Ovary (tissue), 9 donors: ENCODE measurements around the gene CHRD. TPM values are rescaled to one million over a fixed set of nuclear protein-coding genes. Genes with fewer than 3 reads are reported as not detected.
"Not testable (repeated sequence)": the region's sequence is repeated elsewhere in the genome, so short reads cannot be mapped to it uniquely, and the experiment has no call there.

Experiments used
- DNase-seq, 5 donors: peaks; one replicate each; pipeline ENCODE4 v3.0.0-alpha.2; 2019 to 2020
- H3K27ac ChIP-seq, 2 donors: fragments of 200-600 bp; one replicate each; pipeline versions ENCODE4 v1.5.1 to v1.8.0; 2019 to 2022
- H3K27me3 ChIP-seq: fragments of 200-600 bp; one replicate; pipeline ENCODE4 v1.8.0; 2022
- H3K36me3 ChIP-seq: fragments of 200-600 bp; sonication (generic); one replicate; pipeline ENCODE4 v1.5.1; 2019
- H3K4me1 ChIP-seq: one replicate; pipeline ENCODE4 v1.8.1; 2013; ENCODE audit warnings: mild to moderate bottlenecking, moderate library complexity; ENCODE audit not compliant: insufficient read depth
- H3K4me3 ChIP-seq: fragments of 200-600 bp; sonication (generic); one replicate; pipeline ENCODE4 v1.5.1; 2017
- H3K9me3 ChIP-seq, 2 donors: fragments of 200-600 bp in 1 of 2; sonication (generic) in 1 of 2; one replicate each; pipeline versions ENCODE4 v1.5.1 to v1.8.1; 2013 to 2019; ENCODE audit warnings: mild to moderate bottlenecking in 1 of 2, moderate library complexity in 1 of 2
- CTCF ChIP-seq, 3 donors: fragments of 450-650 bp in 2 of 3; fragments of 200-600 bp in 1 of 3; IDR thresholded peaks; one replicate each; pipeline versions ENCODE4 v1.5.1 to v1.8.0; 2016 to 2022; ENCODE audit warnings: antibody characterized with exemption in 3 of 3, mild to moderate bottlenecking in 1 of 3
- EP300 ChIP-seq: sonication (generic); formaldehyde crosslinking; IDR thresholded peaks from one replicate; pipeline ENCODE4 v1.6.1; 2017; ENCODE audit warnings: antibody characterized with exemption
- POLR2A ChIP-seq: fragments of 450-650 bp; IDR thresholded peaks from one replicate; pipeline ENCODE4 v1.6.1; 2017; ENCODE audit warnings: antibody characterized with exemption, mild to moderate bottlenecking, moderate library complexity
- WGBS, 3 donors: extraction: QIAGEN DNeasy Blood & Tissue Kit in 1 of 3; methylation state at CpG; one replicate each; pipeline versions ENCODE4 v1.1.5 to v1.1.7; 2013 to 2017; 5-methylcytosine and 5-hydroxymethylcytosine counted together
- intact Hi-C, 4 donors: fragments of 100-400 bp; cut with DNase I; formaldehyde crosslinking; loops; one replicate each; pipeline versions ENCODE4 v1.11.0 to v1.15.1; 2022 to 2023
- polyA plus RNA-seq, 2 donors: library from polyadenylated mRNA; stranded (reverse); fragments of 200-250 nt in 1 of 2; fragments of 350-450 nt in 1 of 2; fragmentation: Illumina TruSeq in 1 of 2; extraction: RNeasy Lipid Tissue Mini Kit (QIAGEN cat#74804) in 1 of 2; gene quantifications; one replicate each; pipeline ENCODE4 v1.2.3, GENCODE V29; 2013 to 2014
- total RNA-seq, 7 donors: library from RNA; depleted of rRNA in 2 of 7; stranded (reverse); fragments of >200 nt in 2 of 7; fragmentation: NEBNext Ultra II Directional in 3 of 7; extraction: Animal tissue kit (Norgen Biotek cat#: 25700) in 3 of 7; gene quantifications; one replicate each; pipeline versions ENCODE4 v1.1.0 to v1.2.4, GENCODE V29; 2016 to 2023
- donor health status: DM: no; HTN: no; CAD: no; lungs with moderate emphysema.
- donor health status: DM: no; HTN: no; CAD: no.
- donor health status: Bipolar disorder and iron deficiency.
- donor health status: DM: yes; HTN: yes; CAD: no.
- donor health status: DM: no; HTN: no; CAD: no.
- donor health status: DM: yes; HTN: yes; CAD: no.

The CHRD gene
- total and polyA plus RNA-seq, 9 donors, result 3.1 to 37.3 (median 20.5) TPM

GRCh38 chr3:184430940-184431339 is 51.1 kb downstream of the CHRD start:
- 88 to 91% (median 90%) methylated on average over 2 of the region's 2 CpGs for whole genome bisulfite sequencing, 3 donors
- TF ChIP-seq CTCF (IDR thresholded peaks at IDR 0.05), result no peak
- no peak for TF ChIP-seq POLR2A
- TF ChIP-seq EP300, result no peak
- intact Hi-C loops, result no loop called here
- no peak overlapping the region for H3K27ac ChIP-seq
- peaks cover 1% of the 10 kb centered on the region for H3K4me1 ChIP-seq
- H3K36me3 ChIP-seq, result no peaks in the 10 kb centered on the region
- H3K9me3 ChIP-seq, result no peaks in the 10 kb centered on the region
- DNase-seq, result no peak
- no peak overlapping the region for H3K4me3 ChIP-seq
- no peaks in the 10 kb centered on the region for H3K27me3 ChIP-seq

GRCh38 chr3:184433178-184433577 is 53.3 kb downstream of the CHRD start:
- H3K4me3 ChIP-seq, H3K36me3 ChIP-seq, H3K9me3 ChIP-seq, H3K27ac ChIP-seq, intact Hi-C loops, H3K27me3 ChIP-seq, DNase-seq, H3K4me1 ChIP-seq: not testable (repeated sequence)
- WGBS, 3 donors, result 53 to 63% (median 55%) methylated on average over 2 of the region's 2 CpGs

- Histone ChIP-seq H3K4me3 (no peak overlapping the region), H3K27me3 (no peaks in the 10 kb centered on the region), H3K27ac (no peak overlapping the region), H3K36me3 (no peaks in the 10 kb centered on the region), H3K4me1 (no peaks in the 10 kb centered on the region), H3K9me3 (peaks cover 0 to 3% of the 10 kb centered on the region in 2 donors)
- 63 to 76% (median 70%) methylated on average over 7 of the region's 7 CpGs for whole genome bisulfite sequencing, 3 donors
- DNase-seq, result no peak
- intact Hi-C loops, result no loop called here
- TF ChIP-seq POLR2A, result no peak
- TF ChIP-seq EP300, result no peak
- TF ChIP-seq CTCF (IDR thresholded peaks at IDR 0.05), result no peak
Observed at GRCh38 chr3:184439096-184439495, 59.2 kb downstream of the CHRD start.

Other genes with a start within 250 kb of the CHRD start
- 10 to 100 TPM; 18.6 to 31.9 (median 28.7) TPM for gene EIF2B5, start 244.7 kb upstream of the CHRD start, total RNA-seq
- gene EIF2B5, start 244.7 kb upstream of the CHRD start, polyA plus RNA-seq, result 10 to 100 TPM; 26.2 to 42.4 TPM
- gene DVL3, start 224.7 kb upstream of the CHRD start, total RNA-seq, result 10 to 100 TPM; 30.2 to 93.8 (median 74.8) TPM
- 10 to 100 TPM; 40.8 to 48.1 TPM for gene DVL3, start 224.7 kb upstream of the CHRD start, polyA plus RNA-seq
- 100 to 1,000 TPM; 107 to 281 (median 252) TPM for gene AP2M1, start 205.2 kb upstream of the CHRD start, total RNA-seq
- 100 to 1,000 TPM; 236 to 371 TPM for gene AP2M1, start 205.2 kb upstream of the CHRD start, polyA plus RNA-seq
- 10 to 100 TPM; 56.6 to 82.0 (median 61.7) TPM for gene ABCF3, start 193.9 kb upstream of the CHRD start, total RNA-seq
- 10 to 100 TPM; 30.2 to 42.8 TPM for gene ABCF3, start 193.9 kb upstream of the CHRD start, polyA plus RNA-seq
- 1 to 10 TPM in 1 of 7 donors, under 1 TPM in 5, not detected in 1; 0.24 to 5.9 (median 0.64) TPM for gene VWA5B2, start 150.5 kb upstream of the CHRD start, total RNA-seq
- gene VWA5B2, start 150.5 kb upstream of the CHRD start, polyA plus RNA-seq, result under 1 TPM; 0.15 to 0.36 TPM
- gene ALG3, start 131.1 kb upstream of the CHRD start, total RNA-seq, result 10 to 100 TPM; 20.0 to 42.0 (median 23.0) TPM
- 10 to 100 TPM; 17.8 to 25.4 TPM for gene ALG3, start 131.1 kb upstream of the CHRD start, polyA plus RNA-seq
- gene EEF1AKMT4, start 130.4 kb upstream of the CHRD start, total RNA-seq, result 1 to 10 TPM; 1.6 to 3.3 (median 2.1) TPM
- gene EEF1AKMT4, start 130.4 kb upstream of the CHRD start, polyA plus RNA-seq, result 1 to 10 TPM in 1 of 2 donors, under 1 TPM in 1; 0.87 to 1.2 TPM
- gene CAMK2N2, start 118.5 kb upstream of the CHRD start, total RNA-seq, result under 1 TPM in 2 of 7 donors, not detected in 5; 0.23 to 0.26 TPM
- under 1 TPM; 0.08 to 0.13 TPM for gene CAMK2N2, start 118.5 kb upstream of the CHRD start, polyA plus RNA-seq
- not detected for gene ECE2, start 104.0 kb upstream of the CHRD start, total RNA-seq
- under 1 TPM in 1 of 2 donors, not detected in 1; 0.43 TPM for gene ECE2, start 104.0 kb upstream of the CHRD start, polyA plus RNA-seq
- 100 to 1,000 TPM in 6 of 7 donors, 10 to 100 TPM in 1; 74.4 to 149 (median 138) TPM for gene PSMD2, start 80.8 kb upstream of the CHRD start, total RNA-seq
- gene PSMD2, start 80.8 kb upstream of the CHRD start, polyA plus RNA-seq, result 100 to 1,000 TPM; 119 to 177 TPM
- gene EIF4G1, start 65.4 kb upstream of the CHRD start, total RNA-seq, result 100 to 1,000 TPM in 6 of 7 donors, 10 to 100 TPM in 1; 72.4 to 295 (median 212) TPM
- 100 to 1,000 TPM; 110 to 159 TPM for gene EIF4G1, start 65.4 kb upstream of the CHRD start, polyA plus RNA-seq
- 10 to 100 TPM; 16.4 to 37.8 (median 32.9) TPM for gene FAM131A, start 42.5 kb upstream of the CHRD start, total RNA-seq
- 10 to 100 TPM in 1 of 2 donors, 1 to 10 TPM in 1; 8.7 to 19.7 TPM for gene FAM131A, start 42.5 kb upstream of the CHRD start, polyA plus RNA-seq
- gene CLCN2, start 18.4 kb upstream of the CHRD start, total RNA-seq, result 10 to 100 TPM in 4 of 7 donors, 1 to 10 TPM in 3; 5.7 to 18.0 (median 15.4) TPM
- 10 to 100 TPM in 1 of 2 donors, 1 to 10 TPM in 1; 3.5 to 11.7 TPM for gene CLCN2, start 18.4 kb upstream of the CHRD start, polyA plus RNA-seq
- 10 to 100 TPM; 47.3 to 86.9 (median 60.6) TPM for gene POLR2H, start 18.3 kb upstream of the CHRD start, total RNA-seq
- 10 to 100 TPM; 52.6 to 67.2 TPM for gene POLR2H, start 18.3 kb upstream of the CHRD start, polyA plus RNA-seq
- 1 to 10 TPM in 4 of 7 donors, under 1 TPM in 3; 0.34 to 2.0 (median 1.2) TPM for gene THPO, start 1.8 kb upstream of the CHRD start, total RNA-seq
- 1 to 10 TPM in 1 of 2 donors, under 1 TPM in 1; 0.98 to 1.5 TPM for gene THPO, start 1.8 kb upstream of the CHRD start, polyA plus RNA-seq
- 10 to 100 TPM in 6 of 7 donors, 1 to 10 TPM in 1; 5.6 to 31.0 (median 16.1) TPM for gene EPHB3, start 181.7 kb downstream of the CHRD start, total RNA-seq
- gene EPHB3, start 181.7 kb downstream of the CHRD start, polyA plus RNA-seq, result 1 to 10 TPM; 2.1 to 7.3 TPM